Stomach (tissue), 9 donors: ENCODE measurements around the gene SGK1. TPM values are rescaled to one million over a fixed set of nuclear protein-coding genes. Genes with fewer than 3 reads are reported as not detected.

Experiments used
- DNase-seq, 2 donors: peaks; one replicate each; pipeline versions ENCODE4 v3.0.0 to v3.0.0-alpha.2; 2013 to 2019
- H3K27ac ChIP-seq, 5 donors: fragments of 200-600 bp in 4 of 5; sonication (generic) in 4 of 5; one replicate each; pipeline ENCODE4 v1.5.1; 2013 to 2019; ENCODE audit warnings: mild to moderate bottlenecking in 1 of 5, moderate library complexity in 1 of 5
- H3K27me3 ChIP-seq, 3 donors: fragments of 200-600 bp; sonication (generic); one replicate each; pipeline ENCODE4 v1.5.1; 2017 to 2019; ENCODE audit warnings: mixed run types in 1 of 3
- H3K36me3 ChIP-seq, 4 donors: fragments of 200-600 bp; sonication (generic); 1 replicate in 3 of 4; 2 replicates in 1 of 4; pipeline ENCODE4 v1.5.1; 2016 to 2019
- H3K4me1 ChIP-seq, 4 donors: fragments of 200-600 bp; sonication (generic); one replicate each; pipeline ENCODE4 v1.5.1; 2016 to 2019
- H3K4me3 ChIP-seq, 4 donors: fragments of 200-600 bp; sonication (generic) in 3 of 4; one replicate each; pipeline ENCODE4 v1.5.1; 2016 to 2019; ENCODE audit warnings: mild to moderate bottlenecking in 1 of 4
- H3K9me3 ChIP-seq, 4 donors: fragments of 200-600 bp; sonication (generic); one replicate each; pipeline ENCODE4 v1.5.1; 2016 to 2019
- EP300 ChIP-seq: sonication (generic); formaldehyde crosslinking; IDR thresholded peaks from one replicate; pipeline ENCODE4 v1.6.1; 2017; ENCODE audit warnings: antibody characterized with exemption
- POLR2A ChIP-seq, 4 donors: fragments of 450-650 bp; IDR thresholded peaks; one replicate each; pipeline ENCODE4 v1.6.1; 2016; ENCODE audit warnings: antibody characterized with exemption in 4 of 4, control low read depth in 2 of 4, mild to moderate bottlenecking in 1 of 4, moderate library complexity in 1 of 4
- POLR2AphosphoS5 ChIP-seq, 3 donors: sonication (generic); formaldehyde crosslinking; IDR thresholded peaks; one replicate each; pipeline ENCODE4 v1.6.1; 2016; ENCODE audit warnings: antibody characterized with exemption in 3 of 3
- WGBS, 5 donors: extraction: QIAGEN DNeasy Blood & Tissue Kit in 3 of 5; methylation state at CpG; one replicate each; pipeline versions ENCODE4 v1.1.5 to v1.1.7; 2013 to 2018; 5-methylcytosine and 5-hydroxymethylcytosine counted together
- intact Hi-C: fragments of 100-400 bp; cut with DNase I; formaldehyde crosslinking; loops from one replicate; pipeline ENCODE4 v1.15.1; 2023; ENCODE audit warnings: low total_unique reads
- polyA plus RNA-seq, 3 donors: library from polyadenylated mRNA; stranded (reverse); fragments of 200-250 nt; gene quantifications; one replicate each; pipeline ENCODE4 v1.2.3, GENCODE V29; 2013
- total RNA-seq, 5 donors: library from RNA; depleted of rRNA; stranded (reverse); fragments of >200 nt; gene quantifications; one replicate each; pipeline versions ENCODE4 v1.1.0 to v1.2.3, GENCODE V29; 2014 to 2016
- TF ChIP-seq, protein P1 (sequence below), 7 experiments: fragments of 450-650 bp in 4 of 7; fragments of 200-600 bp in 3 of 7; sonication (generic) in 3 of 7; IDR thresholded peaks; one replicate each; pipeline ENCODE4 v1.5.1; 2016 to 2019; ENCODE audit warnings: antibody characterized with exemption in 7 of 7, control low read depth in 2 of 7, mild to moderate bottlenecking in 1 of 7
- donor health status: healthy with polysubstance abuse.
- donor health status: Bipolar disorder and iron deficiency.
- donor health status: healthy.

The SGK1 gene
- total and polyA plus RNA-seq, 8 donors: 72.3 to 347 (median 154) TPM

DNA sequence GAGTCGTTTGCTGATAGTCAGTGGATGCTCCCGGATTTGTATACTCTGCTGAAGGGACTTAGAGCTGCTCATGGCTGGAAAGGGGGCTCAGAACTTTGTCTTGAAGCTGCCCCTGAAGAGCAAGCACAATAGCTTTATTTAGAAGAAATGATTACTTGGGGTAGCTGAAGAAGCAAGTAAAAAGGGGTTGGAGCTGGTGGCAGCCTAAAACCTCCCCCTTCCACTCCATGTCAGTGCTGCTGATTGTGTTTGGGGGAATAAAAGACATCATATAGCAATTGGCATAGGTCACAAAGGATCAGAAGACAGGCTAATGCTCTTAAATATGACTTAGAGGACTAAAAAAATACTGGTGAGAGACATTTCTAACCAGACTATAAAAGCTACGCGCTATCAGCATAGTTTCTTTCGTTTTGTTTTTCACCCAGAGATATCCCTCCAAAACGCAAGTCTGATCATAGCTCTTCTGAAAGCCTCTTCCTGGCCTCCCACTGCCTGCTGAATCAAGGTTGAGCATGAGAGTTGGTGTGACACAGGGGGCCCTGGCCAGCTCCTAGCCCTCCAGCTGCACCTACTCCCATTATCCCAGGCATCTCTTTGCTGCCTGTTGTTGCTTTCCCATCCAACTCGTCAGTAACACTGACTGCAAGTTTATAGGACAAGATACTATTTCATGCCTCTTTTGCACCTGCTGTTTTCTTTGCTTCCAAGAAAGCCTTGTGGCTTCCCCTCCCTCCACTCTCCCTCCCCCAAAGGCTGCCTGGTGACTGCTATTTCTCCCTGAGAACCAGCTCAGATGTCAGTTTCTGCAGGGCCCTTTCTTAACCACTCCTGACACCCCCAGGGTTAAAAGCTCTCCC is 33.9 kb upstream of the SGK1 start:
- no peak overlapping the region for H3K4me3 ChIP-seq
- intact Hi-C loops: no loop called here

DNA sequence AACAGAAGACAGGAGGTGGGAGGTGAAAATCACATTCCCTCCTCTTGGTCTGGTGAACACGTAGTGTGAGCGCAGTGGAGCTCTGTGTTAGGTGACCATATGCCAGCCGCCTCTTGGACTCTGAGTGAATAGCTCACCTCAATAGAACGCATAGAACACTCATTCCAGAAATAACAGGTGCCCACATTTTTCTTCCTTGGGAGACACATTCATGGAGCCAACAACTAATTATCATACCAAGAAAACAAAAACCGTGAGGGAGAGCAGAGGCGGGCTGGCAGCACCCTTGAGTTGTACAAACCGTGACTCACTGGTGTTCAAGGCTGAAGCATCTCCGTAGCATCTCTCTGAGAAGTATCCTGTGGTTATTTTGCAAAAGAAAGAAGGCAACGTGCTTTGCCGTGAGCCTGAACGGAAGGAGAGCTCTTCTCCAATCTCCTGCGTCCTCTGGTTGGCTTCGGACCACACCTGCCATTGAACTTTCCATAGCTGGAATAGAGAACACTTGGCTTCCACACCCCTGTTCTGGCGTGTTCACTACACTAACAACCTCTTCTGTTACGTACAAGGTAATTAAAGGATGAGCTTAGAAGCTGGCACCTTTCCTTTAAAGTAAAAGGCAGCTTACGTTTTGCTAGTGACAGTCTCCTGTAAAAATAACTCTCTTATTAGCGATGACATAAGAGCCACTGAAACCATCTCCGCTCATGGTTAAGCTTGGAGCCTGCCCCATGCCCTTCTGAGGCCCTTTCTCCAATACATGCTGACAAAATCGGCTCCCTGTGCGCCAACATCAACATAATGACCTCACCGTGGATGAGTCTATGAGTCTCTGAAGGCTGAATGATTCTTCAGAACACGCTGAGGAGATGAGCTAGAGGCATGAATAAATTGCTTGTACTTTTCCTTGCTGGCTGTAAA is 30.2 kb upstream of the SGK1 start:
- TF ChIP-seq POLR2AphosphoS5 (IDR thresholded peaks at IDR 0.05) (no peak), EP300 (no peak)
- TF ChIP-seq, protein P1, sequence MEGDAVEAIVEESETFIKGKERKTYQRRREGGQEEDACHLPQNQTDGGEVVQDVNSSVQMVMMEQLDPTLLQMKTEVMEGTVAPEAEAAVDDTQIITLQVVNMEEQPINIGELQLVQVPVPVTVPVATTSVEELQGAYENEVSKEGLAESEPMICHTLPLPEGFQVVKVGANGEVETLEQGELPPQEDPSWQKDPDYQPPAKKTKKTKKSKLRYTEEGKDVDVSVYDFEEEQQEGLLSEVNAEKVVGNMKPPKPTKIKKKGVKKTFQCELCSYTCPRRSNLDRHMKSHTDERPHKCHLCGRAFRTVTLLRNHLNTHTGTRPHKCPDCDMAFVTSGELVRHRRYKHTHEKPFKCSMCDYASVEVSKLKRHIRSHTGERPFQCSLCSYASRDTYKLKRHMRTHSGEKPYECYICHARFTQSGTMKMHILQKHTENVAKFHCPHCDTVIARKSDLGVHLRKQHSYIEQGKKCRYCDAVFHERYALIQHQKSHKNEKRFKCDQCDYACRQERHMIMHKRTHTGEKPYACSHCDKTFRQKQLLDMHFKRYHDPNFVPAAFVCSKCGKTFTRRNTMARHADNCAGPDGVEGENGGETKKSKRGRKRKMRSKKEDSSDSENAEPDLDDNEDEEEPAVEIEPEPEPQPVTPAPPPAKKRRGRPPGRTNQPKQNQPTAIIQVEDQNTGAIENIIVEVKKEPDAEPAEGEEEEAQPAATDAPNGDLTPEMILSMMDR (IDR thresholded peaks at IDR 0.05): no peak
- 89 to 94% (median 94%) methylated on average over 22 of the region's 22 CpGs for WGBS, 5 donors
- no peak overlapping the region for H3K4me3 ChIP-seq

More for the DNA sequence above, 33.9 kb upstream of the SGK1 start:
- no peak for DNase-seq
- no peaks in the 10 kb centered on the region for H3K27me3 ChIP-seq
- H3K9me3 ChIP-seq: peaks cover 0 to 11% (median 0%) of the 10 kb centered on the region in 4 donors
- no peaks in the 10 kb centered on the region for H3K4me1 ChIP-seq
- WGBS, 5 donors: 69 to 83% (median 78%) methylated on average over 7 of the region's 7 CpGs
- no peaks in the 10 kb centered on the region for H3K36me3 ChIP-seq
- TF ChIP-seq EP300 (no peak), POLR2AphosphoS5 (IDR thresholded peaks at IDR 0.05) (no peak), POLR2A (IDR thresholded peaks at IDR 0.05) (no peak)
- TF ChIP-seq, protein P1 (IDR thresholded peaks at IDR 0.05): no peak
- H3K27ac ChIP-seq: no peak overlapping the region

DNA sequence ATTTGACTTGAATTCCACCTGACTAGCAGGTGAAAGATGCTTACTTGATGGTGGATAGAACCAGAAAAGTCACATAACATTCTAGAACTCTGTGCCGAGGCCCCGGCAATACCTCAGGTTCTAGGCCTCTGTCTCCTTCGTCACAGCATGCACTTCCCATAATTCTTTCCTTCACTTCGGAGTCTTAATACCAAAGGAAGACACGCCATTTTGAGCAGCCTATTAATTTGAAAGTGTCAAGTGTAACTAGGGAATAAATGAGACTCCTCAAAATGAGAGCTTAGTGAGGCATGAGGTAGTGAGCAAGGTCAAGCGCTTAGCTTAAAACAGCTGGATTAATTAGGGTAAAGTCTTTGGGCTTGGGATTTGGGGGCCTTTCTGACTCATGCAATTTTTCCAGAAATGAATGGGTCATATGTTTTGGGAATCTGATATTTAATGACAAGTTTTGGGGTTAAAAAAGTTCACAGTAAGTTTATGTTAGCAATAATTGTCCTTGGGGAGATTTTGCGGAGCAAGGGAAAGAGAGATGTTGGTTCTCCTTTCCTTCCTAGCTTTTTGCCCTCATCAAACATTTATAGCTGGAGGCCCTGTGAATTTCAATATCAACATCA is 29.1 kb upstream of the SGK1 start:
- peaks cover 0 to 4% (median 0%) of the 10 kb centered on the region in 4 donors for H3K4me1 ChIP-seq
- 91 to 96% (median 93%) methylated on average over 7 of the region's 7 CpGs for WGBS, 5 donors
- intact Hi-C loops: no loop called here
- H3K36me3 ChIP-seq: no peaks in the 10 kb centered on the region
- H3K27me3 ChIP-seq: no peaks in the 10 kb centered on the region
- no peaks in the 10 kb centered on the region for H3K9me3 ChIP-seq
- DNase-seq: no peak
- TF ChIP-seq EP300: no peak
- TF ChIP-seq, protein P1 (IDR thresholded peaks at IDR 0.05): no peak
- TF ChIP-seq POLR2AphosphoS5 (IDR thresholded peaks at IDR 0.05): no peak
- TF ChIP-seq POLR2A (IDR thresholded peaks at IDR 0.05): no peak
- H3K27ac ChIP-seq: no peak overlapping the region
- H3K4me3 ChIP-seq: no peak overlapping the region

More for the DNA sequence above, 30.2 kb upstream of the SGK1 start:
- Histone ChIP-seq H3K27me3 (no peaks in the 10 kb centered on the region), H3K27ac (no peak overlapping the region), H3K4me1 (peaks cover 0 to 4% (median 0%) of the 10 kb centered on the region in 4 donors), H3K9me3 (no peaks in the 10 kb centered on the region), H3K36me3 (no peaks in the 10 kb centered on the region)
- intact Hi-C loops: no loop called here
- DNase-seq: no peak

DNA sequence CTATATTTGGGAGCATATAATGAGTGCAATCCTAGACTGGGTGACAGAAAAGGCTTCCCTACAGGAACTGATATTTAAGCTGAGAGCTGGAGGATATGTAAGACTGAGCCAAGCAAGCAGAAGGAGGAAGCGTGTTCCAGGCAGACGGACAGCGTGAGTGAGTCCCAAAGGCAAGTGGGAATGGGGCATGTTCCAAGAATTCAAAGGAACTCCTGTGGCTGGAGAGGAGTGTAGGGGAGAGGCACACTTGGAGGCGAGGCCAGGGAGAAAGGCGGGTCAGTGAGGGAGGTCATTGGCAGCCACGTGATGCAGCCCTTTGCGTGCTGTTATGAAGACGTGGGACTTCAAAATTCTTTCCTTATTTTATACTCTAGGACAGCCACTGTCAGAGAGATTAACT is 27.9 kb upstream of the SGK1 start:
- no peaks in the 10 kb centered on the region for H3K9me3 ChIP-seq
- H3K36me3 ChIP-seq: no peaks in the 10 kb centered on the region
- no peaks in the 10 kb centered on the region for H3K27me3 ChIP-seq
- H3K27ac ChIP-seq: peak overlapping the region in 1 of 5 donors; percentile 25
- intact Hi-C loops: no loop called here
- peak in 1 of 2 donors; percentile 26 for DNase-seq
- TF ChIP-seq POLR2A (IDR thresholded peaks at IDR 0.05): no peak
- TF ChIP-seq EP300: no peak
- TF ChIP-seq, protein P1 (IDR thresholded peaks at IDR 0.05): no peak
- TF ChIP-seq POLR2AphosphoS5 (IDR thresholded peaks at IDR 0.05): no peak
- 82 to 93% (median 86%) methylated on average over 8 of the region's 8 CpGs for WGBS, 5 donors
- H3K4me1 ChIP-seq: peaks cover 0 to 4% (median 0%) of the 10 kb centered on the region in 4 donors
- H3K4me3 ChIP-seq: no peak overlapping the region
